NCI-H2196 (cell line): ENCODE results near the gene FANCC.

Experiments
- DNase-seq: peaks from one replicate; lab custom pipeline; 2025; ENCODE audit not compliant: unreplicated experiment; lab: John Stamatoyannopoulos, UW

FANCC gene

GRCh38 chr9:95104581-95104960 is 212.9 kb downstream of the FANCC start:
- no peak for DNase-seq

- DNase-seq = no peak
Measured at GRCh38 chr9:95103871-95104580, 213.5 kb downstream of the FANCC start.

DNA sequence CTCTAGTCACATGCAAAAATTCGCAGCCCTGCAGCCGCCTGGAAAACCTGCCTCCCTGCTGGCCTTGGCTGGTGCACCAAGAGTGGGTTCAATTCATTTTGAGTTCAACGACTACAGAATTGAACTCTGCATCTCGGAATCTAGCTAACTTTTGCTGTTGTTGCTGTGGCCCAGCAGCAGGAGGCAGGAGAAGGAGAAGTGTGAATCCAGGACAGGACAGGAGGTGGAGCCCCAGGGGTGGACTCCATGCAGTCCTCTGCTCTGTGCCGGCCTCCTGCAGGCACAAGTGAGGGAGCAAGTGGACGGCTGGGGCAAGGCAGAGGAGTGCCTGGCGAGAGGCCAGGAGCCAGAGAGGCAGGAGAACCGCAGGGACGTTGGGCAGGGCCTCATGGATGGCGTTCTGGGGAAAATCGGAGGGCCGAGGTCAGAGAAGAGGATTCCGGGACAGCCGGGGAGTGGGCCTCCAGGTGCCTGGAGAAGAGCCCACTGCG is 214.2 kb downstream of the FANCC start:
- DNase-seq = no peak

DNA sequence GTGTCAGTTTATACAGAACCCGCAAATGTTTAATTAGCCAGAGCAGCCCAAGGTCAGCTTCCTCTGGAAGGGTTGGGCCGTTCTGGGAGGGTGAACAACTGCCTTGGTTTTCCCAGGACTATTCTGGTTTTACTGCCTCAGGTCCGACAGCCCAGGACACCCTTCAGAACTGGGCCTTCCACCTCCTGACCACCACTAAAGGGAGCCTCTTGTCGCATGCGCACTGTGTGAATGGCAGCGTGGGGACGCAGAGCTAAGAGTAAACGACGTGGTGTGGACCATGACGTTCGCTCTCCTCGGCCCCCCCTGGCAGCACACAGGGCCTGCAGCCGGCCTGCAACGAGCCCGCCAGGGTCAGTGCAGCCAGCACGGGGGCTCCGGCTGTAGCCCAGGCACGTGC is 214.9 kb downstream of the FANCC start:
- DNase-seq = no peak

DNA sequence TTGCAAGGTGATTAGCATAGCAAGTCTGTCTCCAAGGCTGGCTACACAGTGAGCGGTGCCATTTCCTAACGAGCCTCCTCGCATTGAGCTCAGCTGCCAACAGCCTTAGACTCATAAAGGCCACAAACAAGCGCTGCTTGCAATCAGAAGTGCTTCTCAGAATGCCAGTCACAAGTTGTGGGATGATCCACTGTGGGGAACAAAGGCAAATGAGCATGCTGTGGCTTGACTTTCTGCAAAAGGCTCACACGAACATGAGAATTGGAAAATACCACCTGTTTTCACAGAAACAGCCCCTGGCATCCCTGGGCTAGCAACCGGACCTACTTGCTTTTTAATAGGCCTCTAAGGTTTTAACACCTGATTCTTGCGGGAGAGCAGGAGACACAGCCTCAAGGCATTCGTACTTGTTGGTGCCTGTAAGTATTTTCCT is 215.5 kb downstream of the FANCC start:
- DNase-seq = no peak

DNA sequence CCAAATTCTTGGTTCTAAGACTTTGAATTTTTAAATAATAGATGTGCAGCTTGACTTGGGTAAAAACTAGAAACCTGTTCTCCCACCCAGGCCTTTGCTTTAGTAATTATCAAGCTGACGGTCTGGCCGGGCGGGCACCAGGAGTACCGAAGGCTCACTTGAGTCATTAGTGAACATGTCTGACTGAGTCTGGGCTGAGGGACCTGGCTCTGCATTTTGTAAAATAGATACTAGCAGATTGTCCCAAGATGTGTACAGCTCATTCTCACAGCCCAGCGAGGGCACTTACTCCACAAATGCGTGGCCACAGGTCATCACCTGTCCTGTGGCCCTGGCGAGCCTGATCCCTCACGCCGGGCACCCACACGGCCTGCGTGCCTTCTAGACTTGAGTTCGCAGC is 216.2 kb downstream of the FANCC start:
- no peak for DNase-seq

- DNase-seq = no peak
Measured at GRCh38 chr9:95100071-95100627, 217.4 kb downstream of the FANCC start.

DNA sequence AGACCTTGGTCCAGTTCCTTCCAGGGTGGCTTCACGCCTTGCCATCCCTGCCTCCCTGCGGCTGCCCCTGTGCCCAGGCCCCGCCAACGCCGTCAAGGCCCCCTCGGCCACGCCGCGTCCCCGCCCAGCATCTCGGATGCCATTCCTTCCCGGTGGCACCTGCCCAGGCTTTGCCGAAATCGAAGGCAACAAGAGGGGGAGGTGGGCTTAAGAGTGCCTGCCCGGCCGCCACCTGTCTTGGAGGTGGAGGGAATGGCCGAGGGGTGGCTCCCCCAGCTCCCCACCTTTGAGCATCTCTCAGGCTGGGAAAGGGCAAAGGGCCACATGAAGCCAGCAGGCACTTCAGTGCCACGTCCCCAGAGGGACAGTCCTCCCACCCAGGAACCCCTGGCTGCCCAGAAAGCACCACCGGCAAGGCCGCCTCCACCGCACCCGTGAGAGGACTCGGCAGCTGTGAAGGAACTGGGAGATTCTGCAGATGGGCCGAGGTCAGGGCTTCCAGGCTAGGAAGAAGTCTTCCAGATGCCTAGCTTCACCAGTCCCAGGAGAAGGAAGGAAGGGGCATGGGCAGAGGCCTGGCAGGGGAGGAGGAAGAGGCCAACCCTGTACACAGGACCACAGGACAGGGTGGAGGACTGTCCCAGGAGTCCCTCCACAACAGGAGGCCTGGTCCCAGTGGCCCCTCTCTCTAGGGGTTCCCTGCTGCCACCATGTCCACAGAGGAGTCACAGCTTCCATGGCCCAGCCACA is 218.0 kb downstream of the FANCC start:
- DNase-seq = no peak

- no peak for DNase-seq
Measured at GRCh38 chr9:95098391-95098921, 219.1 kb downstream of the FANCC start.

DNA sequence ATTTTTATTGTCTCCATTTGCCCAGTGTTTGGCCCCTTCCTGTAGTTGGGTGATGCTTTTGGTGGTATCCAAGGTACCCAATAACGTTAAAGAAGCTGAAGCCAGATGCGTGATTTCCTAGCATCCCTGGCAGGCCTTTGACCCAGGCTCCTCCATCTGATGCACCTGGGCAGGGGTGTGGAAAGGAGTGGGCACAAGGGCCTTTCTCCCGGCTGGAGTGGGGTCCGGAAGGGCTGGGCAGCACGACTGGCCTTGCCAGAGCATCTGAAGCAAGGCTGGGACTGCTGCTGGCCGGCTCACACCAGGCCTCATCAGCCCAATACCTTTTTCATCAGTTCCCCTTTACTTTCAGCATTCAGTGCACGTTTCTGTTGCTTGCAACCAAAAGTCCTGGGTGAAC is 220.2 kb downstream of the FANCC start:
- DNase-seq = no peak

DNA sequence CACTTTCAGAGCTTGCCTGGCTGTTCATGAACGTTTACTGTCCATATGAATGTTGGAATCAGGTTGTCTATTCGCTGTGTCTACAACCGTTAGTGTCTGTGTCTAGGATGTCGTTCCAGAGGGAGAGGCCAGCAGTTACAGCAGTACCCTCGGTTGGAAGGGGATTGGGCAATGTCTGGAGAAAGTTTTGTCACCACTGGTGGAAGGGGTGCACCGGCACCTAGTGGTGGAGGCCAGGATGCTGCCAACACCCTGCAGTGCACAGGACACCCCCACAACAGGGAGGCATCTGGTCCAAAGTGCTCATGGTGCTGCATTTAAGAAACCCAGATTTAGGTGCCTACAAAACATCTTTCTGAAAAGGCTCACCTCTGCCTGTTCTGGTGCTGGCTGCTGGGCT is 220.7 kb downstream of the FANCC start:
- DNase-seq = no peak

GRCh38 chr9:95096381-95096780 is 221.1 kb downstream of the FANCC start:
- DNase-seq = no peak

DNA sequence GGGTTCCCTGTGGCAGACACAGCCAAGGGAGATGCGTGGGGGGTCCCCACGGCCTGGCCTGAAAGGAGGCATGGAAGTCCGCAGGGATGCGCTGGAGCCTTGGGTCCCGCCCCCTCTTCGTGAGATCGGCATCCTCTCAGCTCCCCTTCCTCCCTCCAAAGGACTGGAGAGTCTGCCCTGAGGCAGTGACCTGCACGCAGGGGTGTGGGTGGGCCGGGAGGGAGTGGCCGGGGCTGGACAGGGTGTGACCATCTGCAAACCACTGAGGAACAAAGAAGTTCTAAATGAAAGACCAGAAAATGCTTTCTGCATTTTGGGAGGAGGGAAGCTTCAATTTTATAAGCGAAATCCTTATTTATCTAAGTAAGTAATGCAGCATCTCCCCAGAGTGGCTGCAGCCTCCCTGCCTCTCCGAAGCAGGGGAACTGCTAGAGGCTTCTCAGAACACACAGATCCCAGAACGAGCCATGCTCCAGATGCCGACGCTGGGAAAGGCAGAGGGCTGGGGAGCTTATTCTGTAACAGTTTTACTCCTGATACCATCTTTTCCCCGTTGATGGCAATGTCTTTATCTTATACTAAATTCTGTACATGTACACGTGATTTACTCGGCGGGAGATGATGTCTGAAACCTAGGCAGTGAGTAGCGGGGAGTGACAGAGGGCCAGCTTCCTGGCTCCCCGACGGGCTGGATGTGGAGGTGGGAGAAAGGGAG is 221.7 kb downstream of the FANCC start:
- DNase-seq = no peak

DNA sequence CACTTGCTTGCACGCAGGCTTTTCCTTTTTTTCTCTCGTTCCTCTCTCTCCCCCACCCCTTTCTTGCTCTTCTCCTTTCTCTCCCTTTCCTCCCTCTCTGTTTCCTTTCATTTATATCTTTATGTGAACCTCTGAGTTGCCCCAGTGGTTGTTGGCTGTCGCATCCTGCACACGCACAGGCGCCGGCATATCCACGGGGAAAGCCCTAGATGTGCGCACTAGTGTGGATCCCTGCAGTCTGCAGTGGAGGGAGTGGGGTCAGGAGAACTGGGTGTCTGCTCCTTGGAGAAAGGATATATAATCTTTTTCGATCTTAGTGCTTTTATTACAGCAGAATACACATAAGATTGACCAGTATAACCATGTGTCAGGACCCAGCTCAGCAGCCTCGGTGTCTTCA is 223.5 kb downstream of the FANCC start:
- DNase-seq = no peak

GRCh38 chr9:95093586-95093985 is 223.9 kb downstream of the FANCC start:
- no peak for DNase-seq

DNA sequence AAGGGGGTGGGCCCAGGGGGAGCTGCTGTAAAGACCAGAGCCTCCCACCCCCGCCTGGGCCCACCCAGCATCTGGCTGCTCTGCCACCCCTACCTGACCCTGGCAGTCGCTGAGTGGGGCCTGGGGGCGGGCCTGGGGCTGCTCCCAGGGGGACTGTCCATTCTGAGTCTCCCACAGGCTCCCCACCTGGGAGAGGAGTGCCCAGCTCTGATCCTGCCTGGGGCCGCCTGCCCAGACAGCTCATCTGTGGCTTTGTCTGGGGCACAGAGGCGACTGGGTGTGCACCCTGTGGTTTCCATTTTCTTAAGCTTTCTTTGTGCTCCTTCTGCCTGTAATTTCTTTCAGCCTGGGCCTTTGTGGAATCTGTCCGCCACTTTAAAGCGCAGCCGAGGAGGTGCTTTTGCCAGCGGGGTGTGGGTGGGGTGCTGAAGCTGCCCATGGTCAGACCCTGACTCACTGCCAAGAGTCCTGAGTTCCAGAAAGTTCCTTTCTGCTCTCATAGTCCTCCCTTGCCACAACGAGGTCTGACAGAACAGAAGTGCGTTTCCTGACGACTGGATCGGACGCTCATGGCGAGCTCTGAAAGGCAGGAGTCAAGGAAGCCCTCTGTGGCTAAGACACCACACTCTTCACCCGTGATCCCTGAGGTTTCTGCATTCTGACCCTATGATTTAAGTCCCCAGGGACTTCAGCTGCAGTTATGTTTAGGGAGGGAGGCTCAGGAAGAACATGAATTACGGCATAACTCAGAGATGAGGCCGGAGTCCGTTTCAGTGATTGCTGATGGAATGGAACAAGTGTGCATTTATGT is 225.0 kb downstream of the FANCC start:
- no peak for DNase-seq

DNA sequence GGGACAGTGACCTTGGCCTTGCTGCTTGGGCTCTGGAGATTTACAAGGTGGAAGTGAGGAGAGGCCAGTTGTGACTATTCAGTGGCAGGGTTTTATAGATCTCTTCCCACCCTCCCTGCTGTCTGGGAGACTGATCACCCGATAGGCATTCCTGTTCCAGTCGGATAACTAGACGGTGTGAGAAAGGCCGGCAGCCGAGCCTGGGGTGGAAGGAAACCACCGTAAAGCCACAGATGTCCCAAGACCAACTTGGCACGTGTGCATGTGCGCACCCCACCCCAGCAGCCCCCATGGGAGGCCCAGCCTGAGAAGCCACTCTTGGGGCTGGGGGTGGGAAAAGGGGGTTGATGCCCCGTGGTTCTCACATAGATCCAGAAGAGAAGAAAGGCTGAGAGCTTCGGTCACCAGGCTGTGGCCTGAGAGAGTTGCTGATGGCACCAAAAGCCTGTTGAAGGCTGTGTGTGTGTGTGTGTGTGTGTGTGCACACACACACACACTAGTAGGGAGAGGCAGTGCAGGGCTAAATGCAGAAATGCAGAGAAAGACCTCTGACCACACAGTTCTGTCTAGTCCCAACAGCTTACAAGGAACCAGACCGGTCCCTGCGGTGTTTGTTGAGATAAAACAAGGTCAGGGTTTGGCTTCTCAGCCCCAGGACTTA is 225.8 kb downstream of the FANCC start:
- DNase-seq = no peak

- DNase-seq = no peak
Measured at GRCh38 chr9:95090871-95091577, 226.5 kb downstream of the FANCC start.

DNA sequence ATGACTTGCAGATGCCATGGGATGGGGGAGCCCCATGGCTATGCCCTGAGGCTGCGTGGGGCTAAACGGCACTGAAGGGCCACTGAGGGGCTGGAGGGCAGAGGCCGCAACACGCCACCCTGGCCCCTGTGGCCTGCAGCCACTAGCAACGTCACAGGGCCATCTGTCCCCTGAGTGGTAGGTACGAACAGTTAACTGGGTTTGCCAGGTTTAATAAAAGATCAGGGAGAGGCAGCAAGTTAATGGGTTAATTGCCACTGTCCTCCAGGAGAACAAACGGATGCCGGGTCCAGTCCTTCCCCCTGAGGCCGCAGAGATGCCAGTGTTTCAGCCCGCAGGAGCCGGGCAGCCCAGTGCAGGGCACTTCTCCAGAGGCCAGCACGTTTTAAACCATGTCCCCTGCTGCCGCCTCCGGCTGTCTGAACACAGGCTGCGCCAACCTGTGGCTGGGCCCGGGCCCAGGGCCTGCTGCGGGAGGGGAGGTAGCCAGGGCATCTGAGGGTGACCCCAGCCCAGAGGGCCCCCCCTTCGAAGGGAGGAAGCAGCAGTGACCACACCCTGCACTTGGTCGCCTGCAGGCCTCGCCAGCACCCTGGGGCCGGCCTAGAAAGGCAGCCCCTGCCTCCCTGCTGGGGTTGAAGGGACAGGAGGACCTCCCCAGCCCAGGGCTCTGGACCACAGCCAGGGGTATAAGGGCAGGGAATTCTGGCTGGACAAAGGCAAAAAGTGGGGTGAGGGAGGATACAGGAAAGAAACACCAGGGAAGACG is 227.3 kb downstream of the FANCC start:
- no peak for DNase-seq
